Neural progenitor cell (in vitro differentiated cells): ENCODE measurements around the gene MICB. TPM values are rescaled to one million over a fixed set of nuclear protein-coding genes. Genes with fewer than 3 reads are reported as not detected.

Experiments
- DNase-seq: peaks from one replicate; pipeline ENCODE4 v3.0.0-alpha.2; 2016; ENCODE audit warnings: low spot score
- H2AFZ ChIP-seq: fragments of 200-600 bp; sonication (generic); replicated peaks from 2 replicates; pipeline ENCODE4 v1.6.1; 2016; ENCODE audit warnings: antibody characterized with exemption
- H3F3A ChIP-seq: fragments of 200-600 bp; sonication (generic); 2 replicates; pipeline ENCODE4 v1.6.1; 2016; ENCODE audit warnings: antibody characterized with exemption, low read depth
- H3K27ac ChIP-seq: fragments of 200-600 bp; sonication (generic); 2 replicates; pipeline ENCODE4 v1.5.1; 2016; ENCODE audit warnings: mild to moderate bottlenecking
- H3K27me3 ChIP-seq: fragments of 200-600 bp; sonication (generic); 2 replicates; pipeline ENCODE4 v1.6.1; 2016; ENCODE audit warnings: mild to moderate bottlenecking, moderate library complexity
- H3K36me3 ChIP-seq: fragments of 200-600 bp; sonication (generic); 2 replicates; pipeline ENCODE4 v1.5.1; 2016
- H3K4me1 ChIP-seq: fragments of 200-600 bp; sonication (generic); 2 replicates; pipeline ENCODE4 v1.6.1; 2016; ENCODE audit warnings: mixed run types
- H3K4me2 ChIP-seq: fragments of 200-600 bp; sonication (generic); 2 replicates; pipeline ENCODE4 v1.6.1; 2016
- H3K4me3 ChIP-seq: fragments of 200-600 bp; sonication (generic); 2 replicates; pipeline ENCODE4 v1.5.1; 2016
- H3K79me2 ChIP-seq: fragments of 200-600 bp; sonication (generic); 2 replicates; pipeline ENCODE4 v1.6.1; 2016; ENCODE audit warnings: low read depth
- H3K9ac ChIP-seq: fragments of 200-600 bp; sonication (generic); 2 replicates; pipeline ENCODE4 v1.6.1; 2016
- H3K9me3 ChIP-seq: fragments of 200-600 bp; sonication (generic); 2 replicates; pipeline ENCODE4 v1.5.1; 2016; ENCODE audit warnings: low read depth
- H4K20me1 ChIP-seq: fragments of 200-600 bp; sonication (generic); 2 replicates; pipeline ENCODE4 v1.6.1; 2016; ENCODE audit warnings: low read depth
- H3K27ac Mint-ChIP-seq: 3 replicates; pipeline ENCODE4 v1.8.0; 2021; ENCODE audit warnings: mixed read lengths
- H3K27me3 Mint-ChIP-seq: 2 replicates; pipeline ENCODE4 v1.8.0; 2022; ENCODE audit warnings: low read depth, mild to moderate bottlenecking, inconsistent platforms, moderate library complexity, mixed read lengths; ENCODE audit not compliant: insufficient read depth
- H3K36me3 Mint-ChIP-seq: 3 replicates; pipeline ENCODE4 v1.8.0; 2021; ENCODE audit warnings: mixed read lengths
- H3K4me1 Mint-ChIP-seq: 3 replicates; pipeline ENCODE4 v1.8.0; 2021; ENCODE audit warnings: mixed read lengths
- H3K4me3 Mint-ChIP-seq: 3 replicates; pipeline ENCODE4 v1.8.0; 2021; ENCODE audit warnings: mild to moderate bottlenecking, moderate library complexity, mixed read lengths
- H3K9me3 Mint-ChIP-seq: 3 replicates; pipeline ENCODE4 v1.8.0; 2020; ENCODE audit warnings: mixed read lengths
- CTCF ChIP-seq: fragments of 200-600 bp; sonication (generic); IDR thresholded peaks from 2 replicates; pipeline ENCODE4 v1.5.1; 2017; ENCODE audit warnings: antibody characterized with exemption, mild to moderate bottlenecking
- EZH2 ChIP-seq: fragments of 200-600 bp; sonication (generic); IDR thresholded peaks from 2 replicates; pipeline ENCODE4 v1.6.1; 2017; ENCODE audit warnings: antibody characterized with exemption, mild to moderate bottlenecking, moderate library complexity
- EZH2phosphoT487 ChIP-seq: fragments of 200-600 bp; sonication (generic); IDR thresholded peaks from 2 replicates; pipeline ENCODE4 v1.6.1; 2017; ENCODE audit warnings: antibody characterized with exemption
- total RNA-seq: library from RNA; depleted of rRNA; stranded (reverse); fragments of >200 nt; gene quantifications from 2 replicates; pipeline ENCODE4 v1.2.3, GENCODE V29; 2015; ENCODE audit warnings: low replicate concordance

The MICB gene
- total RNA-seq, 1 donor from 2014 or later, result 9.1 TPM

- Histone ChIP-seq H3K9me3 (no peaks in the 10 kb centered on the region), H3K9ac (no peak overlapping the region), H2AFZ (no peak overlapping the region), H3K4me2 (no peak overlapping the region), H3K36me3 (no peaks in the 10 kb centered on the region), H3K4me3 (no peak overlapping the region), H3F3A (no peaks in the 10 kb centered on the region), H3K79me2 (peaks cover 3% of the 10 kb centered on the region), H3K27me3 (no peaks in the 10 kb centered on the region), H3K27ac (no peak overlapping the region), H3K4me1 (no peaks in the 10 kb centered on the region), H4K20me1 (no peaks in the 10 kb centered on the region)
- Mint-ChIP-seq H3K36me3 (peaks cover 12% of the 10 kb centered on the region), H3K4me1 (no peaks in the 10 kb centered on the region), H3K9me3 (no peaks in the 10 kb centered on the region), H3K4me3 (no peak overlapping the region), H3K27ac (no peak overlapping the region), H3K27me3 (no peaks in the 10 kb centered on the region)
- DNase-seq, result no peak
- no peak for TF ChIP-seq EZH2phosphoT487
- no peak for TF ChIP-seq EZH2
- TF ChIP-seq CTCF, result no peak
Observed at GRCh38 chr6:31558318-31558625, 60.3 kb downstream of the MICB start.

GRCh38 chr6:31558631-31559500 lies 60.9 kb downstream of the MICB start:
- Mint-ChIP-seq H3K9me3 (no peaks in the 10 kb centered on the region), H3K4me3 (no peak overlapping the region), H3K36me3 (peaks cover 12% of the 10 kb centered on the region), H3K4me1 (no peaks in the 10 kb centered on the region), H3K27me3 (no peaks in the 10 kb centered on the region), H3K27ac (no peak overlapping the region)
- no peak overlapping the region for H3K27ac ChIP-seq
- H3K36me3 ChIP-seq, result no peaks in the 10 kb centered on the region
- no peak overlapping the region for H3K9ac ChIP-seq
- peaks cover 3% of the 10 kb centered on the region for H3K79me2 ChIP-seq
- H3F3A ChIP-seq, result no peaks in the 10 kb centered on the region
- DNase-seq, result no peak
- no peak overlapping the region for H2AFZ ChIP-seq
- TF ChIP-seq EZH2 (no peak), EZH2phosphoT487 (no peak), CTCF (no peak)
- no peaks in the 10 kb centered on the region for H3K4me1 ChIP-seq
- no peaks in the 10 kb centered on the region for H3K9me3 ChIP-seq
- H4K20me1 ChIP-seq, result no peaks in the 10 kb centered on the region
- H3K27me3 ChIP-seq, result no peaks in the 10 kb centered on the region
- no peak overlapping the region for H3K4me2 ChIP-seq
- no peak overlapping the region for H3K4me3 ChIP-seq

- DNase-seq, result no peak
- Mint-ChIP-seq H3K4me1 (no peaks in the 10 kb centered on the region), H3K27ac (no peak overlapping the region), H3K36me3 (peaks cover 12% of the 10 kb centered on the region), H3K9me3 (no peaks in the 10 kb centered on the region), H3K4me3 (no peak overlapping the region), H3K27me3 (no peaks in the 10 kb centered on the region)
- H3K36me3 ChIP-seq, result no peaks in the 10 kb centered on the region
- no peaks in the 10 kb centered on the region for H3K9me3 ChIP-seq
- TF ChIP-seq EZH2phosphoT487, result no peak
- TF ChIP-seq CTCF, result no peak
- no peak for TF ChIP-seq EZH2
- no peak overlapping the region for H3K27ac ChIP-seq
- H3K79me2 ChIP-seq, result peaks cover 1% of the 10 kb centered on the region
- H3K4me3 ChIP-seq, result no peak overlapping the region
- no peaks in the 10 kb centered on the region for H3F3A ChIP-seq
- no peaks in the 10 kb centered on the region for H4K20me1 ChIP-seq
- H3K4me1 ChIP-seq, result no peaks in the 10 kb centered on the region
- no peaks in the 10 kb centered on the region for H3K27me3 ChIP-seq
- H2AFZ ChIP-seq, result no peak overlapping the region
- no peak overlapping the region for H3K4me2 ChIP-seq
- H3K9ac ChIP-seq, result no peak overlapping the region
Observed at GRCh38 chr6:31559606-31559957, 61.6 kb downstream of the MICB start.
